ENCODE measurements around the gene PYGO1. TPM values are rescaled to one million over a fixed set of nuclear protein-coding genes. Genes with fewer than 3 reads are reported as not detected.
A peak's percentile ranks its signal among the peaks of the same experiment; 100 is the strongest.

Gene PYGO1, protein sequence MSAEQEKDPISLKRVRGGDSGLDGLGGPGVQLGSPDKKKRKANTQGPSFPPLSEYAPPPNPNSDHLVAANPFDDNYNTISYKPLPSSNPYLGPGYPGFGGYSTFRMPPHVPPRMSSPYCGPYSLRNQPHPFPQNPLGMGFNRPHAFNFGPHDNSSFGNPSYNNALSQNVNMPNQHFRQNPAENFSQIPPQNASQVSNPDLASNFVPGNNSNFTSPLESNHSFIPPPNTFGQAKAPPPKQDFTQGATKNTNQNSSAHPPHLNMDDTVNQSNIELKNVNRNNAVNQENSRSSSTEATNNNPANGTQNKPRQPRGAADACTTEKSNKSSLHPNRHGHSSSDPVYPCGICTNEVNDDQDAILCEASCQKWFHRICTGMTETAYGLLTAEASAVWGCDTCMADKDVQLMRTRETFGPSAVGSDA
- 10 to 100 TPM in 1 of 2 donors, 1 to 10 TPM in 1; 7.9 to 17.9 TPM for total RNA-seq
- 1 to 10 TPM; 1.3 to 1.6 TPM for polyA plus RNA-seq
- long read RNA-seq, donor 1, transcript PYGO1-202 (3 exons, 2,653 nt), result major isoform, 6 of 6 reads
- long read RNA-seq, donor 1, partial matches to known transcripts, result 0 of 6 reads
- long read RNA-seq, donor 1, other reads (novel, unspliced or antisense), result 0 of 6 reads
- long read RNA-seq, donor 2, partial matches to known transcripts, result 0 of 1 reads
- long read RNA-seq, donor 2, other reads (novel, unspliced or antisense), result 0 of 1 reads
- long read RNA-seq, donor 3, partial matches to known transcripts, result 6 of 9 reads
- long read RNA-seq, donor 3, other reads (novel, unspliced or antisense), result 0 of 9 reads
- long read RNA-seq, donor 4, partial matches to known transcripts, result 0 of 4 reads
- long read RNA-seq, donor 4, other reads (novel, unspliced or antisense), result 0 of 4 reads
- long read RNA-seq, donor 5, transcript PYGO1-202 (3 exons, 2,653 nt), result major isoform, 5 of 6 reads
- long read RNA-seq, donor 5, partial matches to known transcripts, result 0 of 6 reads
- long read RNA-seq, donor 5, other reads (novel, unspliced or antisense), result 0 of 6 reads

DNA sequence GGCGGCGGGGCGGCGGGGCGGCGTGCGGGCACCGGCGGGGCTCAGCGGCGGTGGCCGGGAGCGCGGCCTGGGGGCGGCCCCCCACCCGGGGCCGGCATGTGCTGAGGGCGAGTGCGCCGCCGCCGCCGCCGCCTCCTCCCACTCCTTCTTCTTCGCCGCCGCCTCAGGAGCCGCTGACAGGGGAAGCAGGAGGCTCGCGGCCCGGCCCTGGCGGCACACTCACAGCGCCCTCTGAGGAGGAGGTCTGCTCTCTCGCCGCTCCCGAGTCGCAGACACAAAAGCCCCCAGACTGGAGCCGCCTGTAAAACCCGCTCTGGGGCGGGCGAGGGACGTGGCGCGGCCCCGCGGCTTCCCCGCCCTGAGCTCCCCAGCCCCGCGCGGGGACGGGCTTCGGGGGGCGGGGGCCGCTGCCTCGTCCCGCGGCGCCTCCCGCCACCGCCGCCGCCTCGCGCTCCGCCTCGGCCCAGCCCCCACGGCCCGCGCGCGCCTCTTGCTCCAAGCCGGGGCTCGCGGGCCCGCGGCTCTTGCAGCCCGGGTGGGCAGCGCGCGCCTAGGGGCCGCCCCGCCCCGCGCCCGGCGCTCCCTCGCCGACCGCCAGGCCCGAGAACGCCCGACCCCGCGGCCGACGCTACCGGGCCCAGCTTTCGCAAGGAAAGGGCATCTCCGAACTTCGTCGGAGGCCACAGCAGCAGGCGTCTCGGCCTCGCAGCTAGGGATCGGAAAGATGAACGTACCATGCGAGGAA is at the start of gene PYGO1:
PYGO1 (minus strand) TSS at position 276 of the 745 bp plus-strand sequence. CDS start 462 bp downstream, outside the sequence.
- DNase-seq, result peak; percentile 85 to 90 (median 87)

DNA sequence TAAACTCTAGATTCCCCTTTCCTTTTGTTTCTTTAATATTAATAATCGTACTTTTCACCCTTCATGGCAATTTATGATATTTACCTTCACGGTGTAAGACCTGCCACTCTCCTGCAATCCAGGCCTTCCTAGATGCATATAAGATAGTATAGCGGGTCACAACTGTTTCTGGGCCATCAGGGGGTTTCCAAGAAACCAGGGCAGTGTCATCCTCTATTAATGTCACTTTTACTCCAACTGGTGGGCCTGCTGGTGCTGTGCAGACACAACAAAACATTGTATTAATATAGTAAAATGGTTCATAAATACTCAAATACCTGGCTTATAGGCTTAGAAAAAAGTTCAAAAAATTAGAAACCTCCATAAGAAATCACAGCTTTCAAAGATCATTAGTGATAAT is 48.9 kb upstream of the PYGO1 start:
- Histone ChIP-seq H3K9me3 (ENCODE audit: control insufficient read depth in 4 of 4, insufficient read depth in 3 of 4, low read length in 3 of 4) (no peaks in the 10 kb centered on the region), H3K4me1 (ENCODE audit: control insufficient read depth in 5 of 5, insufficient read depth in 5 of 5, low read length in 5 of 5) (no peaks in the 10 kb centered on the region), H3K27me3 (ENCODE audit: control insufficient read depth in 3 of 3, insufficient read depth in 3 of 3, low read length in 2 of 3) (no peaks in the 10 kb centered on the region), H3K36me3 (ENCODE audit: control insufficient read depth in 4 of 4, insufficient read depth in 4 of 4, low read length in 4 of 4) (peaks cover 0 to 24% (median 7%) of the 10 kb centered on the region in 4 donors), H3K4me3 (no peak overlapping the region), H3K27ac (ENCODE audit: low read depth in 1 of 2, low read length in 1 of 2) (no peak overlapping the region), H3K9ac (ENCODE audit: insufficient read depth in 1 of 2, low read length in 2 of 2) (no peak overlapping the region)
- WGBS, 2 donors, result 97 to 100% methylated on average over 3 of the region's 3 CpGs
- TF ChIP-seq, protein P1, sequence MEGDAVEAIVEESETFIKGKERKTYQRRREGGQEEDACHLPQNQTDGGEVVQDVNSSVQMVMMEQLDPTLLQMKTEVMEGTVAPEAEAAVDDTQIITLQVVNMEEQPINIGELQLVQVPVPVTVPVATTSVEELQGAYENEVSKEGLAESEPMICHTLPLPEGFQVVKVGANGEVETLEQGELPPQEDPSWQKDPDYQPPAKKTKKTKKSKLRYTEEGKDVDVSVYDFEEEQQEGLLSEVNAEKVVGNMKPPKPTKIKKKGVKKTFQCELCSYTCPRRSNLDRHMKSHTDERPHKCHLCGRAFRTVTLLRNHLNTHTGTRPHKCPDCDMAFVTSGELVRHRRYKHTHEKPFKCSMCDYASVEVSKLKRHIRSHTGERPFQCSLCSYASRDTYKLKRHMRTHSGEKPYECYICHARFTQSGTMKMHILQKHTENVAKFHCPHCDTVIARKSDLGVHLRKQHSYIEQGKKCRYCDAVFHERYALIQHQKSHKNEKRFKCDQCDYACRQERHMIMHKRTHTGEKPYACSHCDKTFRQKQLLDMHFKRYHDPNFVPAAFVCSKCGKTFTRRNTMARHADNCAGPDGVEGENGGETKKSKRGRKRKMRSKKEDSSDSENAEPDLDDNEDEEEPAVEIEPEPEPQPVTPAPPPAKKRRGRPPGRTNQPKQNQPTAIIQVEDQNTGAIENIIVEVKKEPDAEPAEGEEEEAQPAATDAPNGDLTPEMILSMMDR (IDR thresholded peaks at IDR 0.05; ENCODE audit: control extremely low read depth, extremely low read depth), result no peak
- no peak for ATAC-seq (ENCODE audit: insufficient read depth, low FRiP score)
- no peak for DNase-seq

More for the DNA sequence above, at the start of gene PYGO1:
- WGBS, 2 donors, result 0 to 1% methylated on average over 47 to 107 of the region's 107 CpGs
- Histone ChIP-seq H3K27ac (ENCODE audit: low read depth in 1 of 2, low read length in 1 of 2) (peak within 1 kb of the TSS; percentile 86 to 87), H3K9me3 (ENCODE audit: control insufficient read depth in 4 of 4, insufficient read depth in 3 of 4, low read length in 3 of 4) (no peaks in the 10 kb centered on the region), H3K4me3 (peak within 1 kb of the TSS; percentile 54), H3K27me3 (ENCODE audit: control insufficient read depth in 3 of 3, insufficient read depth in 3 of 3, low read length in 2 of 3) (no peaks in the 10 kb centered on the region), H3K4me1 (ENCODE audit: control insufficient read depth in 5 of 5, insufficient read depth in 5 of 5, low read length in 5 of 5) (peaks cover 0 to 18% (median 6%) of the 10 kb centered on the region in 5 donors), H3K9ac (ENCODE audit: insufficient read depth in 1 of 2, low read length in 2 of 2) (peak within 1 kb of the TSS; percentile 73 to 89), H3K36me3 (ENCODE audit: control insufficient read depth in 4 of 4, insufficient read depth in 4 of 4, low read length in 4 of 4) (no peaks in the 10 kb centered on the region)
- ATAC-seq (ENCODE audit: insufficient read depth, low FRiP score), result peak; percentile 75
- TF ChIP-seq, protein P1 (IDR thresholded peaks at IDR 0.05; ENCODE audit: control extremely low read depth, extremely low read depth), result no peak

DNA sequence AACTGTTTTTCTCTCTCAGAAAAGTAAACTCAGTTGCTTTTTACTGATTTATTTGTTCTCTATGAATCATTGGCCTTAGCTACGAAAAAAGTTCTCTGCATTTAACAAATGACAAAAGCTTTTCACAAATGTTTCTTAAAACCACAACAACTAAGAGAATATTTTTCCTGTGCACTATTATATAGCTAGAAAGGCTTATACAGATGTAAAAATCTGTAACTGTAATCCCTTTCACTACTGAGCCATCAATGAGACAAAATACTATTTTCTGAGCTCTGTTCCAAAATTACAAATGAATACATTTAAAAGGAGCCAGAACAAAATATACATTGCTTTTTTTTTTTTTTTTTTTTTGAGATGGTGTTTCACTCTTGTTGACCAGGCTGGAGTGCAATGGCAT is 45.6 kb upstream of the PYGO1 start:
- ATAC-seq (ENCODE audit: insufficient read depth, low FRiP score), result no peak
- TF ChIP-seq, protein P1 (IDR thresholded peaks at IDR 0.05; ENCODE audit: control extremely low read depth, extremely low read depth), result no peak
- Histone ChIP-seq H3K27ac (ENCODE audit: low read depth in 1 of 2, low read length in 1 of 2) (no peak overlapping the region), H3K4me1 (ENCODE audit: control insufficient read depth in 5 of 5, insufficient read depth in 5 of 5, low read length in 5 of 5) (no peaks in the 10 kb centered on the region), H3K9ac (ENCODE audit: insufficient read depth in 1 of 2, low read length in 2 of 2) (no peak overlapping the region), H3K9me3 (ENCODE audit: control insufficient read depth in 4 of 4, insufficient read depth in 3 of 4, low read length in 3 of 4) (no peaks in the 10 kb centered on the region), H3K36me3 (ENCODE audit: control insufficient read depth in 4 of 4, insufficient read depth in 4 of 4, low read length in 4 of 4) (peaks cover 0 to 9% (median 2%) of the 10 kb centered on the region in 4 donors), H3K27me3 (ENCODE audit: control insufficient read depth in 3 of 3, insufficient read depth in 3 of 3, low read length in 2 of 3) (no peaks in the 10 kb centered on the region), H3K4me3 (no peak overlapping the region)
- 91% methylated on average over 1 of the region's 1 CpG for WGBS, 2 donors
- DNase-seq, result no peak
